GM19463 (cell line): ENCODE measurements around the gene UPP2.

Source experiments
- ATAC-seq: cut with Tn5 transposase; IDR thresholded peaks from one replicate; pipeline ENCODE4 v1.9.1; 2021; ENCODE audit warnings: mild to moderate bottlenecking, moderate library complexity; ENCODE audit not compliant: unreplicated experiment

Gene UPP2

DNA sequence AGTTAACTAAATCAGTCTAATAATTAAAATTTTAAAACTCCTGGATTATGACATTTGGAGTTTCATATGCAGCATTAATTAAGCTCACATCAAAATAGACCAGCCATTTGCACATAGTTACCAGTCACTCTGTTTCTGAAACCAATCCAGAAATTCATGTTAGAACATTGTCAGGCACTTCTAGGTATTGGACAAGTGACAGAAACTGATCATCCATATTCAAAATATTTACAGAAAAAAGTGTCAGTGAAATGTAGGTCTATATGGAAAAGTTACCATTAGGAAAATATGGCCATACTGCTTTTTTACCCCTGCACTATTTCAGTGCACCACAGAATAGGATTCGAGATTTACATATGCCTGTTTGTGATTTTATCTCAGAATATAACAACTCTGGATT lies 33.4 kb downstream of the UPP2 start:
- ATAC-seq: no peak

DNA sequence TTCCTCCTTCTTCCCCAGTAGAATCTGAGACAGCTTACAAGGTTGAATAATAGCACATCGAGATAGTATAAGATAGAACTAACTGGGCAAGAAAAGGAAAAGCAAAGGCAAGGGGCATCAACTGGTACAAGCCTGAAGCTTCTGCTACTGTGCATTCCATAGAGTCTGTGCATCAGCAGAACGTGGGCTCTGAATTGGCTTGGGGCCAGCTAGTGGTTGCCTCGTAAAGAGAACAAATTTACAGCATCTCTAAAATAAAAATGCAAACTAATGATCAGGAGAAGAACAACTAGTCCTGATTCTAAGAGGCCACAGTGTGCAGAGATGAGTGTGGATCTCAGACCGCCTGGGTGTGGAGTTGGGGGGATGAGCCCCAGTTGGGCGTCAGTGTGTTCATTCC lies 36.6 kb downstream of the UPP2 start:
- ATAC-seq: no peak

DNA sequence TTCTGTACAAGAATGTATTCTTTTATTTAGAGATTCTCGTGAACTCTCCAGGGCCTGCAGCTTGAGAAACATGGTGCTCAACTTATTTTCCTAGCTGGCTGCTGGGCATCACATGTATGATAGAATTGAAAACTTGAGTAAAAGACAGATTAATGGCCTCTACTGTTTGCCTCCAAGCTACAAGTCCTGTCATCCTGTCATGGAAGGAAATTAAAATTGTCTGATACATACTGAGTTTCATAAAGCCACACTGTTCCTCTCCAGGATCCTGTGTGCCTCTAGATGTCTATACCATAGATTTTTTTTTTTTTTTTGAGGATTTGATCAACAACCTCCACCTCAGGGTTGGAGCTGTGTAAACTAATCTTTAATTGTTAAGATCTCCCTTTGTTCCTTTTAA lies 38.5 kb downstream of the UPP2 start:
- no peak for ATAC-seq

DNA sequence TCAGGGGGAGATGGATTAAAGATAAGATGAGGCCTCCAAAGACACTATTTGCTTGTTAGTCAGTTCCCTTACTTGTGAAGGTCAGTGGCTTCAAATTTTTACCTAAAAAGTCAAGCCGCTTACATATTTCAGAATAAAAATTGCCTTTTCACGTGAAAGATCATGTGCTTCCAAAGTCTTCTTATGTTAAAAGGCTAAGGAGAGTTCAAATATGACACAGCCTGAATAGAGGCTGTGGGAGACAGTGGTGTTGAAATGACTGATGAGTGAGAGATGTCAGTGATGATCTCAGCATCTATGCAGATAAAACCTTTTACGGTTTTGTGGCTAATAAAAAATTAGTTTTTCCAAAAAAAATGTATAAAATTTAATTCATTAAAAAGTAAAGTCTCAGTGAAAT lies 40.5 kb downstream of the UPP2 start:
- no peak for ATAC-seq

DNA sequence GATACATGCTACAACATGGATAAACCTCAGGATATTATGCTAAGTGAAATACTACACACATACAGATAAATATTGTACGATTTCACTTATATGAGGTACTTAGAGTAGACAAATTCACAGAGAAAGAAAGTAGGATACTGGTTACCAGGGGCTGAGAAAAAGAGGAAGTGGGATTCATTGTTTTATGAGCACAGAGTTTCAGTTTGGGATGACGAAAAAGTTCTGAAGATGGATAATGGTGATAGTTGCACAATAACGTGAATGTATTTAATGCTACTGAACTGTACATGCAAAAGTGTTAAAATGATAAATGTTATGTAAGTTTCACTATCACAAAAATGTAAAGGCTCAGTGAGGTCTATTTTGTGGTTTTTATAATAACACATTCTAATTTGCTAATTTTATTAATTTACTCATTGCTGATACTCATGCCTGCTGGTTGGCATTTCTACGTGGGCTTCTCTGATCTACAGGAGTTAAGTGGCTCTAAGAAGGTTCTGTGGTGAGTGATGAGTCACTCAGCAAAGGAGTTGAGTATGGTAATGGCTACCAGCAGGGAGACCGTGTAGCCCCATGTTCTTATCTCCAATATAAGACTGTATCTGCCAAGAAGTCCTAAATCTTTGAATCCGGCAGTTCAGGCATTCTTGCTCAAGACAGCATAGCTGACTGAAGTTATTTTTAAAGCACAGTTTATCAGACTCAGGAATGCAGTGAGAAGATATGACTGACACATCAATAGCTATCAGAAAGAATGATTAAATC lies 41.1 kb downstream of the UPP2 start:
- ATAC-seq: peak; percentile 58

DNA sequence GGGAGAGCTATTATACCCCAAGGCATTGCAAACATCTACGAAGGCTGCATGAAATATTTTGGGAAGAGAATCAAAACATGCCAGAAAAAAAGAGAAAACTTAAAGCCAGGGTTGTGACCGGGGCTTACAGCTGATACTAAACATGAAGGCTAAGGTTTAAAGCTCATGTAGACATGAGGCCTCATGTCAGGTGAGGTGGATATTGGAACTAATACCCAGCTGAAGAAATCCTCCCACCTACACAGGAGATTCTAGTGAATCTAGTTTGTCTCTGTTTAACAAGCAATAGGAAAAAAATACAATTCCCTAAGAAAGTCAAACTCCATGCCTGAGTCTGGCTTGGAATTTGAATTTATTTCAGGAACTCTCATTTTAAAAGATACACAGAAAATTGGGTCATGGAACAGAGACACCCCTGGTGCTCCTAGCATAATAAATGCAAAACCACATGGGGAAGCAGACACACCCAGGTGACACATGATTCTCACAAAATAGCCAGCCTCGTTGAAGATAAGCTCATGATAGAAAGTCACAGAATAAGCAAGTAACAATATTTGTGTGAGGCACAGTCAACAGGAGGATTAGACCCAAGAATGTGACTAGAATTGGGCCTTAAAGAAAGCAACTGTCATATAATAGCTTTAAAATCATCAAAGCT lies 42.2 kb downstream of the UPP2 start:
- no peak for ATAC-seq

DNA sequence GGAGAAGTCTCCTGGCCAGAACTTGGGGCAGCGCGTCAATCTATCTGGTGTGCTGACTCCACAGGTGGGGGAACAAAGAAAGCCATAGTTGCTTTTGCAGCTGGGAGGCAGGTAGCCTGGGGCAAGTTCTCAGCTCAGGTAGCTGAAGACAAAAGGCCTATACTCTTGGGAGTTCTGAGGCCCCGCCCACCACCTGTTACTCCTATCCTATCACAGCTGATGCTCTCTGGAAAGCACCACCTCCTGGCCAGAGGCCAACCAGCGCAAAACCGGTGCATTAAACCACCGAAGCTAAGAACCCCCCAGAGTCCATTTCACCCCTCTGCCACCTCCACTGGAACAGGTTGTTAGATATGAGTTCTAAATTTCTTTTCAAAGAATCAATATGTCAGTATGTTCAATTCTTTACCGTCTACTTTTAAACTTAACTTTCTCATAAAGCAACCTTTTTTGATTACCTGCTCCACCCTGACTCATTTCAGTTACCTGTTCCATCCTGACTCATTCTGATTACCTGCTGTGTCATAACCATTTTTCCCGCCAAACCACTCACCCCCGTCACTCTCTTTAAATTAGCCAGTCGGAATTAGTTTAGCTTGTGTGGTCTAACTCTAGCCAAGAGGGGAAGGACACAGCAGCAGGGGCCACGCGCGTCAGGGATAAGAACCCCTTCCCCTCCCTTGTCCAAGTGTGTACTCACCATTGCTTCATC lies 43.4 kb downstream of the UPP2 start:
- no peak for ATAC-seq

DNA sequence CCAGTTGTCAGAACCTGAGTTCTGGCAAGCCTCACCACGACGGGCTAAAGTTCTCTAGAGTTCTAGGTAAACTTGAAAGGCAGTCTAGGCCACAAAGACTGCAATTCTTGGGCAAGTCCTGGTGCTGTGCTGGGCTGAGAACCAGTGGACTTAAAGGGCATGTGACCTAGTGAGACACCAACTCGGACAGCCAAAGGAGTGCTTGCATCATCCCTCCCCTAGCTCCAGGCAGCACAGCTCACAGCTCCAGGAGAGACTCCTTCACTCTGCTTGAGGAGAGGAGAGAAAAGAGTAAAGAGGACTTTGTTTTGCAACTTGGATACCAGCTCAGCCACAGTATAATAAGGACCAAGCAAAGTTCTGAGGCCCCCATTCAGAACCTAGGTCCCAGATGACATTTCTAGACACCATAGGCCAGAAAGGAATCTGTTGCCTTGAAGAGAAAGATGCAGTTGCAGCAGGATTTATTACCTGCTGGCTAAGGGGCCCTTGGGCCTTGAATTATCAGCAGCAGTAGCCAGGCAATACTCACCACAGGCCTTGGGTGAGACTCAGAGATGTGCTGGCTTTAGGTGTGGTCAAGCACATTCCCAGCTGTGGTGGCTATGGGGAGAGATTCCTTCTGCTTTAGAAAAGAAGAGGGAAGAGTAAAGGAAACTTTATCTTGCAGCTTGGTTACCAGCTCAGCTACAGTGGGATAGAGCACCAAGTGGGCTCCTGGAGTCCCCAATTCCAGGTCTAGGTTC lies 51.8 kb downstream of the UPP2 start:
- ATAC-seq: no peak

DNA sequence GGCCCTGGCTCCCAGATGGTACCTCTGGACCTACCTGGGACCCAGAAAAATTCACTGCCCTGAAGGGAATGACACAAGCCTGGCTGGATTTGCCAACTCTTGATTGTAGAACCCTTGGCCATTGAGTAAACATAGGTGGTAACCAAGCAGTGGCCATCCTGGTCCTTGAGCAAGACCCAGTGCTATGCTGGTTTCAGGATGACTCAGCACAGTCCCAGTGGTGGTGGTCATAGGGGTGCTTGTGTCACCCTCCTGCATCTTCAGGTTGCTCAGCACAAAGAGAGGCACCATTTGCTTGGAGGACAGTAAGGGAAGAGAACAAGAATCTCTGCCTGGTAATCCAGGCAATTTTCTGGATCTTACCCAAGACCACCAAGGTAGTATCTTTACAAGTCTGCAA lies 52.9 kb downstream of the UPP2 start:
- ATAC-seq: no peak

DNA sequence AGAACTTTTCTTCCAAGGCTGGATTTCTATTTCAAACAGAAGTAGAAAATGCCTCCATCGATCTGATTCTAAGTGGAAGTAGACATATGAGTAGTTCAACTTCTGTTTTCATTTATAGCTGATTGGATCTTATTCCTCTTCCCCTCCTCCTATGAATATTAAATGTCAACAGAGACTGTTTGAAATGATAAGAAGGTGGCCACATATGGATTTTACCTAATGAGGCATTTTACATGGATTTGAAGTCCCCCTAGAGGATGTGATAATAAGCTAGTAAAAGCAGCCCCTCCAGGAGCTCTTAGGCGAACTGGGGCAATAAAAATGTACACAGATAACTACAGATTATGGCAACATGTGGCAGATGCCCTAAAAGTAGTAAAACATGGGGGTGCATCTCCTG lies 71.0 kb downstream of the UPP2 start:
- no peak for ATAC-seq

DNA sequence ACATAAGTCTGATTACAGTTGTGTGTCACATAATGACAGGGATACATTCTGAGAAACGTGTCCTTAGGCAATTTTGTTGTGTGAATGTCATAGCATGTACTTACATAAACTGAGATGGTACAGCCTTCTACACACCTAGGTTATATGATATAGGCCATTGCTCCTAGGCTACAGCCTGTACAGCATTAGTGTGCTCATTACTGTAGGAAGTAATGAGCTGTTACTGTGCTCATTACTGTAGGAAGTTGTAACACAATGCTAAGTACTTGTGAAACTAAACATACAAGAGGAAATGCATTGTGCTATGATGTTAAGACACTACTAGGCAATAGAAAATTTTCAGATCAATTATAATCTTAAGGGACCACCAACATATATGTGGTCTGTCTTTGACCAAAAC lies 72.8 kb downstream of the UPP2 start:
- ATAC-seq: no peak

DNA sequence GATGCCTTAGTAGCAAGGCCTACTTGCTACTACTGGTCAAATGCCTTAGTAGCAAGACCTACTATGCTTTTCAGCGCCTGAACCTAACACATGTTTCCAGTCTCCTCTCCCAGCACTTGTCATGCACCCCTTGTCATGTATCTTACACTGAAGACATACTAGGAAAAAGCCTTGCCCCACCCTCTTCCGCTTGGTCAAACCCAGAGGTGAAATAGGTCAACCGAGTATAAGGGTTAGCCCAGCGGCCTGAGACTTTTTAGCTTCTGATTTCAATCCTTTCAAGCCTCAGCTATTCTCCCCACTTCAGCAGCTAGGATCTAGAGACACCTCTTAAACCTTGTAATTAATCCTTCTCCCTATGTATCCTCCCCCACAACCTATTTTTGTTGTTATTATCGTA lies 73.3 kb downstream of the UPP2 start:
- ATAC-seq: no peak

DNA sequence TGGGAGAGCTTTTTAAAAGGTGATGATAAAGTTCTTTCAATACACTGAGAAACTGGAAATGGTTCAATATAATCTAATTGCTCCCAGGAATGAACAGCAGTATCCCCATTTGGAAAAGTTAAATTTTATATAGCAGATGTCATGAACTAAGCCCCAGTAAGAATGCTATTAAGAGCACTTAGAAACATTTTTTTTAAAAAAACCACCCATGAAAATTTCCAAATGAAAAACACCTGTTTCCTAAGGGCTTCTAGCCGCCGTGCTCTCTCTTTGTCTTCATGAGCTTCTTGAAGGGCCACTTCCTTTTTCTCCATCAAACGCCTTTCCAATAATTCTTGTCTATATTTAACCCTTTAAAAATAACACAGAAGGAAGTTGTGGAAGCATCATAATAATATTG lies 77.0 kb downstream of the UPP2 start:
- ATAC-seq: no peak

DNA sequence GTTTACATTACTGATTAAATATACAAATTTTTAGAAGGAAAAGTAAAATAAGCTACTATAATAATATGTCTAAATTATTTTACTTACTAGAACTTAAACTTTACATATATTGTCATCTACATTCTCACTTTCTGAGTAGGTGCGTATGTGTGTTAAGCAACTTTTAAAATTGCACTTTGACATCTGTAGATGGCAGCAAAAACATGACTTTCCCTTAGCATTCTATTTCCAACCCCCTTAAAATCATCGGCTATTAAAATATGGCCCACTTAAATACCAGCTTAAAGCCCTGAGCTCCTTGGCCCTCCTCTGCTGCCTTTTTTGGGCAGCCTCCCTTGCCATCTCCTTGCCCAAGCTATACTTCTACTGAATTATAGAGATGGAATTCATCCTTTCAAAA lies 78.0 kb downstream of the UPP2 start:
- no peak for ATAC-seq

DNA sequence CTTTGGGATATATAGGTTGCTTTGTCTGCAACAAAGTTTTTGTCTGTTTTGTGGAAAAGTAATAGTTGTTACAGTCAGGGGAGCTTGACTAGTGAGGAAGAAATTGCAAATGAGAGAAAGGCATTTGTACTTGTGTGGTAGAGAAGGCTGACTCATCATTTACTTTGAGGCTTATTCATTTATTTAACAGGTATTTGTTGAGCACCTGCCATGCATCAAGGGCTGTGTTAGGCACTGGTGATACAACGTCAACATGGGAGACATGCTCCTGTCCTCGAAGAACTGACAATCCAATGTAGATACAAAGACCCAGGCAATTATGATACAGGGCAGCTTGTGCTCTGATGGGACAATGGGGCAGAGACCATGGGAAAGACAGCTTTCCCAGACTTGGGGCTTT lies 79.5 kb downstream of the UPP2 start:
- no peak for ATAC-seq

DNA sequence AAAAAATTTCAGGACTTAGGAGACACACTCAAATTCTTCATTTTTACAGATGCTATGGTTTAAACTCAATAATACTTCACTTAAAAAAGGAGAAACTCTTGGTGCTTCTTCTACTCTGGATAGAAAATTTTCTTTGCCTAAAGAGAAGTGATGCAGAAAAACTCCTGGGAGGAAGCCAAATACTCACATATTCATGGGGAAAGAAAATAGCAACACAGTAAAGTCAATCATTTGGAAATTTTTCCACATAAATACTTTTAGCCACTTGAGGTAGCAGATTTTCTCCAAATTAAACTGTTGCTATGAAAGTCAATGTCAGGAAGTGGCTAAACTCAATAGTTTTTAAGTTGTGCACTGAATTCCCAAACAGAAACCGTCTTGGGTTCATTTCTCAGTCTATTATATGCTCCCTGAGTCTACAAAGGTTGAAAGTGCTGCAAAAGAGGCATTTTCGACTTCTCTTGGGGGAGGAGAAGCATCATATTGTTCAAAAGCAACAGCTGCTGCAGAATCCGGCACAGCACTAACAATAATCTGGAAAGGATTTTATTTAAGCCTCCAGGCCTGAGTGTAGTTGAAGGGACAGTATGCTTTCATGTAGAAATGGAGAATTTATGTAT lies 81.1 kb downstream of the UPP2 start:
- ATAC-seq: no peak

DNA sequence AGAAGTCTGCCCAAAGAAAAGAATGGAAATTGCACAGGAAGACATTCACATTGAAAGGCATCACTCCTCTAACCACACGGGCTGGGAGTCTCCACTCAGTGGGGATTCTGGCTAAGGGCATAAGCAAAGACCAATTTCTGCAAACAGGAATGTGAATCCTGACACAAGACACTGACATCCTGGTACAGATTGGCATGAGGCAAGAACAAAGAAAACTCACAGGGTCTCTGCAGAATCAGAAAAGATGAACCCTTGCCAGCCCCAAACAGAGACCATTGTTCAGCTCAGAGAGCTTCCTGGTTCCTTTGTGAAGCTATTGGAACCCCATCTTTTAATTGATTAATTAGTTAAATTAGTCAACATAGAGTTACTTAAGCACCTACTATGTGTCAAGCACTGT lies 82.3 kb downstream of the UPP2 start:
- ATAC-seq: no peak

DNA sequence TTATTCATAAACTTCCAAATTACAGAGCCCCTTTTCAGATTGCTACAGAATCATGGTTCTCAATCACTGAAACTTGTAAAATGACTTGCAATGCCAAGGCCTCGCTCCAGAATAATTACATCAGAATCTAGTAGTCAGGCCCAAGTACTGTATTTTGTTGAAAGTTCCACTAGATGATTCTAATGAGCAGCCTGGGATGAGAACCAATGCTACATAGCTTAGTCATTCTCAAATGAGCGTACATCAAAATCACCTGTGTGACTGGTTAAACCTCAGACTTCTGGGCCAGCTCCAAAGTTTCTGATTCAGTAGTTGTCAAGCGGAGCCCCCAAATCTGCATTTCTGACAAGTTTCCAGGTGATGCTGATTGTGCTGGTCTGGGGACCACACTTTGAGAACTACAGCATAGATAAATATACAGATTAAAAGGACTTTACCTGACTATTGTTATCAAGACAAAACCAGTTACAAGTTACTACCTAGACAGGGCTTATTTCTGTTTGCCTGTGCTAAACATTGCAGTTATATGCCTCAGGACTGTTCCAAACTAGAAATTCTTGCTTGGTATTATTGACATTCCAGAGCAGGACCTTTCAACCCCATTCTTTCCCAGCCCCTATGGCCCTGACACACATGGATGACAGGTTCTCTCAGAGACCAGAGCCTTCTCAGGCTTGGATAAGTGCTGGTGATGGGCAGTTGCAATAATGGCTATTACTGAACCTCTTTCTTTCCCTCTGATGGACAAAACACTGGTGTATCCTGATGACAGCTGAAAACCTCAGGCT lies 83.1 kb downstream of the UPP2 start:
- ATAC-seq: no peak
